ENCODE results near the gene CDH5.

CDH5 gene

GRCh38 chr16:66375451-66375850, 9.0 kb downstream of the CDH5 start:
- no peak for DNase-seq

- no peak for DNase-seq
These were observed 9.6 kb downstream of the CDH5 start for GRCh38 chr16:66376114-66376513.

- no peak for DNase-seq
These were observed 10.2 kb downstream of the CDH5 start for GRCh38 chr16:66376577-66377305.

GRCh38 chr16:66377324-66377723, 10.8 kb downstream of the CDH5 start:
- no peak for DNase-seq

GRCh38 chr16:66378741-66379570, 12.5 kb downstream of the CDH5 start:
- DNase-seq = no peak

- DNase-seq = no peak
These were observed 13.1 kb downstream of the CDH5 start for GRCh38 chr16:66379571-66379941.

GRCh38 chr16:66380421-66380820, 13.9 kb downstream of the CDH5 start:
- no peak for DNase-seq

- no peak for DNase-seq
These were observed 15.2 kb downstream of the CDH5 start for GRCh38 chr16:66381585-66382170.

GRCh38 chr16:66382171-66382965, 15.9 kb downstream of the CDH5 start:
- no peak for DNase-seq

GRCh38 chr16:66382966-66383299, 16.4 kb downstream of the CDH5 start:
- no peak for DNase-seq

GRCh38 chr16:66383551-66383950, 17.1 kb downstream of the CDH5 start:
- no peak for DNase-seq

GRCh38 chr16:66385415-66385814, 18.9 kb downstream of the CDH5 start:
- DNase-seq = no peak

- no peak for DNase-seq
These were observed 20.4 kb downstream of the CDH5 start for GRCh38 chr16:66386629-66387622.

- no peak for DNase-seq
These were observed 21.4 kb downstream of the CDH5 start for GRCh38 chr16:66387817-66388332.

GRCh38 chr16:66388350-66389139, 22.1 kb downstream of the CDH5 start:
- no peak for DNase-seq

- DNase-seq = no peak
These were observed 23.0 kb downstream of the CDH5 start for GRCh38 chr16:66389256-66390176.

- DNase-seq = no peak
These were observed 24.0 kb downstream of the CDH5 start for GRCh38 chr16:66390346-66391108.

GRCh38 chr16:66391726-66392670, 25.5 kb downstream of the CDH5 start:
- no peak for DNase-seq

Measured in CD4-positive, alpha-beta T cell treated with Interleukin-4 for 4 hours (primary cell).